HEK293 (cell line): ENCODE data around the gene TMEM9B.

ENCODE experiments used
- CTCF ChIP-seq: fragments of 450-650 bp; formaldehyde crosslinking; IDR thresholded peaks from 2 replicates; pipeline ENCODE4 v1.5.1; 2016; ENCODE audit warnings: missing biosample characterization, missing genetic modification characterization
- EGR2 ChIP-seq: fragments of 450-650 bp; formaldehyde crosslinking; IDR thresholded peaks from 2 replicates; pipeline ENCODE4 v1.5.1; 2016; ENCODE audit warnings: low read depth, missing biosample characterization, missing genetic modification characterization
- KLF8 ChIP-seq: fragments of 450-650 bp; formaldehyde crosslinking; IDR thresholded peaks from 2 replicates; pipeline ENCODE4 v1.5.1; 2016; ENCODE audit warnings: missing biosample characterization, missing genetic modification characterization
- KLF9 ChIP-seq: fragments of 450-650 bp; formaldehyde crosslinking; IDR thresholded peaks from 2 replicates; pipeline ENCODE4 v1.5.1; 2016; ENCODE audit warnings: missing biosample characterization, missing genetic modification characterization, low read depth
- OVOL3 ChIP-seq: fragments of 450-650 bp; formaldehyde crosslinking; IDR thresholded peaks from 2 replicates; pipeline ENCODE4 v1.5.1; 2016; ENCODE audit warnings: missing biosample characterization, missing genetic modification characterization
- PRDM6 ChIP-seq: fragments of 450-650 bp; formaldehyde crosslinking; IDR thresholded peaks from 2 replicates; pipeline ENCODE4 v1.5.1; 2017; ENCODE audit warnings: missing biosample characterization, missing genetic modification characterization
- REPIN1 ChIP-seq: fragments of 450-650 bp; formaldehyde crosslinking; IDR thresholded peaks from 2 replicates; pipeline ENCODE4 v1.5.1; 2017; ENCODE audit warnings: missing biosample characterization, missing genetic modification characterization, low read depth
- SCRT1 ChIP-seq: fragments of 450-650 bp; formaldehyde crosslinking; IDR thresholded peaks from 2 replicates; pipeline ENCODE4 v1.5.1; 2016; ENCODE audit warnings: missing biosample characterization, missing genetic modification characterization, borderline replicate concordance
- SETDB1 ChIP-seq: IDR thresholded peaks from one replicate; pipeline ENCODE4 v1.6.1; 2017; ENCODE audit warnings: mild to moderate bottlenecking, low read length, moderate library complexity, mixed read lengths; ENCODE audit not compliant: insufficient read length
- YY1 ChIP-seq: fragments of 450-650 bp; formaldehyde crosslinking; IDR thresholded peaks from 2 replicates; pipeline ENCODE4 v1.5.1; 2018; ENCODE audit warnings: missing biosample characterization, missing genetic modification characterization
- ZFP37 ChIP-seq: fragments of 450-650 bp; formaldehyde crosslinking; IDR thresholded peaks from 2 replicates; pipeline ENCODE4 v1.5.1; 2016; ENCODE audit warnings: missing biosample characterization, missing genetic modification characterization
- ZNF132 ChIP-seq: fragments of 450-650 bp; formaldehyde crosslinking; IDR thresholded peaks from 2 replicates; pipeline ENCODE4 v1.5.1; 2017; ENCODE audit warnings: missing biosample characterization, missing genetic modification characterization, borderline replicate concordance
- ZNF155 ChIP-seq: fragments of 450-650 bp; formaldehyde crosslinking; IDR thresholded peaks from 2 replicates; pipeline ENCODE4 v1.5.1; 2016; ENCODE audit warnings: missing biosample characterization, missing genetic modification characterization
- ZNF184 ChIP-seq: fragments of 450-650 bp; IDR thresholded peaks from 2 replicates; pipeline ENCODE4 v1.5.1; 2018; ENCODE audit warnings: missing biosample characterization, mild to moderate bottlenecking, missing genetic modification characterization
- ZNF2 ChIP-seq: fragments of 450-650 bp; formaldehyde crosslinking; IDR thresholded peaks from 2 replicates; pipeline ENCODE4 v1.5.1; 2016; ENCODE audit warnings: missing biosample characterization, missing genetic modification characterization
- ZNF202 ChIP-seq: fragments of 450-650 bp; formaldehyde crosslinking; IDR thresholded peaks from 2 replicates; pipeline ENCODE4 v1.5.1; 2016; ENCODE audit warnings: missing biosample characterization, missing genetic modification characterization, borderline replicate concordance
- ZNF223 ChIP-seq: fragments of 450-650 bp; formaldehyde crosslinking; IDR thresholded peaks from 2 replicates; pipeline ENCODE4 v1.5.1; 2016; ENCODE audit warnings: missing biosample characterization, missing genetic modification characterization
- ZNF266 ChIP-seq: fragments of 450-650 bp; formaldehyde crosslinking; IDR thresholded peaks from 2 replicates; pipeline ENCODE4 v1.5.1; 2016; ENCODE audit warnings: missing biosample characterization, missing genetic modification characterization, low read depth
- ZNF280D ChIP-seq: fragments of 450-650 bp; formaldehyde crosslinking; IDR thresholded peaks from 2 replicates; pipeline ENCODE4 v1.5.1; 2016; ENCODE audit warnings: missing biosample characterization, missing genetic modification characterization
- ZNF292 ChIP-seq: fragments of 450-650 bp; formaldehyde crosslinking; IDR thresholded peaks from 2 replicates; pipeline ENCODE4 v1.5.1; 2016; ENCODE audit warnings: low read depth, missing biosample characterization, missing genetic modification characterization, borderline replicate concordance
- ZNF341 ChIP-seq: fragments of 450-650 bp; formaldehyde crosslinking; IDR thresholded peaks from 2 replicates; pipeline ENCODE4; 2016; ENCODE audit warnings: low read depth, missing biosample characterization, missing genetic modification characterization
- ZNF391 ChIP-seq: fragments of 450-650 bp; formaldehyde crosslinking; IDR thresholded peaks from 2 replicates; pipeline ENCODE4 v1.5.1; 2016; ENCODE audit warnings: low read depth, missing biosample characterization, missing genetic modification characterization, borderline replicate concordance
- ZNF660 ChIP-seq: fragments of 450-650 bp; IDR thresholded peaks from 2 replicates; pipeline ENCODE4 v1.5.1; 2018; ENCODE audit warnings: missing biosample characterization, mild to moderate bottlenecking, missing genetic modification characterization
- ZNF777 ChIP-seq: fragments of 450-650 bp; formaldehyde crosslinking; IDR thresholded peaks from 2 replicates; pipeline ENCODE4 v1.5.1; 2017; ENCODE audit warnings: missing biosample characterization, missing genetic modification characterization, borderline replicate concordance
- ZNF843 ChIP-seq: fragments of 450-650 bp; formaldehyde crosslinking; IDR thresholded peaks from 2 replicates; pipeline ENCODE4 v1.5.1; 2016; ENCODE audit warnings: missing biosample characterization, missing genetic modification characterization
- ZSCAN30 ChIP-seq: fragments of 450-650 bp; IDR thresholded peaks from 2 replicates; pipeline ENCODE4 v1.5.1; 2018; ENCODE audit warnings: missing biosample characterization, mild to moderate bottlenecking, missing genetic modification characterization, moderate library complexity
- TF ChIP-seq, protein P1 (sequence below): fragments of 450-650 bp; formaldehyde crosslinking; IDR thresholded peaks from 2 replicates; pipeline ENCODE4 v1.5.1; 2016; ENCODE audit warnings: missing biosample characterization, missing genetic modification characterization
- TF ChIP-seq, protein P2 (sequence below): fragments of 450-650 bp; formaldehyde crosslinking; IDR thresholded peaks from 2 replicates; pipeline ENCODE4 v1.5.1; 2016; ENCODE audit warnings: missing biosample characterization, missing genetic modification characterization

Gene TMEM9B

GRCh38 chr11:8911029-8911823 lies 53.0 kb downstream of the TMEM9B start, which contains the start of gene AKIP1 (continued):
- TF ChIP-seq PRDM6 (tag by site-specific recombination) = no peak
- TF ChIP-seq EGR2 = no peak
- peak; percentile 84 for TF ChIP-seq ZNF777 (tag by site-specific recombination)
- peak; percentile 99 for TF ChIP-seq ZNF341 (tag by site-specific recombination)
- 0 out of 2 replicates have a peak, but pooled peaks have one; percentile 28 for TF ChIP-seq ZNF391 (tag by site-specific recombination)
- no peak for TF ChIP-seq SCRT1 (tag by site-specific recombination)
- TF ChIP-seq SETDB1 = no peak
- TF ChIP-seq ZNF843 (tag by site-specific recombination) = 0 out of 2 replicates have a peak, but pooled peaks have one; percentile 19
- peak; percentile 7; the same call in 1 of the 2 replicates for TF ChIP-seq CTCF (tag by site-specific recombination)
- no peak for TF ChIP-seq ZNF223 (tag by site-specific recombination)
- no peak for TF ChIP-seq ZNF280D
- TF ChIP-seq, protein P1, sequence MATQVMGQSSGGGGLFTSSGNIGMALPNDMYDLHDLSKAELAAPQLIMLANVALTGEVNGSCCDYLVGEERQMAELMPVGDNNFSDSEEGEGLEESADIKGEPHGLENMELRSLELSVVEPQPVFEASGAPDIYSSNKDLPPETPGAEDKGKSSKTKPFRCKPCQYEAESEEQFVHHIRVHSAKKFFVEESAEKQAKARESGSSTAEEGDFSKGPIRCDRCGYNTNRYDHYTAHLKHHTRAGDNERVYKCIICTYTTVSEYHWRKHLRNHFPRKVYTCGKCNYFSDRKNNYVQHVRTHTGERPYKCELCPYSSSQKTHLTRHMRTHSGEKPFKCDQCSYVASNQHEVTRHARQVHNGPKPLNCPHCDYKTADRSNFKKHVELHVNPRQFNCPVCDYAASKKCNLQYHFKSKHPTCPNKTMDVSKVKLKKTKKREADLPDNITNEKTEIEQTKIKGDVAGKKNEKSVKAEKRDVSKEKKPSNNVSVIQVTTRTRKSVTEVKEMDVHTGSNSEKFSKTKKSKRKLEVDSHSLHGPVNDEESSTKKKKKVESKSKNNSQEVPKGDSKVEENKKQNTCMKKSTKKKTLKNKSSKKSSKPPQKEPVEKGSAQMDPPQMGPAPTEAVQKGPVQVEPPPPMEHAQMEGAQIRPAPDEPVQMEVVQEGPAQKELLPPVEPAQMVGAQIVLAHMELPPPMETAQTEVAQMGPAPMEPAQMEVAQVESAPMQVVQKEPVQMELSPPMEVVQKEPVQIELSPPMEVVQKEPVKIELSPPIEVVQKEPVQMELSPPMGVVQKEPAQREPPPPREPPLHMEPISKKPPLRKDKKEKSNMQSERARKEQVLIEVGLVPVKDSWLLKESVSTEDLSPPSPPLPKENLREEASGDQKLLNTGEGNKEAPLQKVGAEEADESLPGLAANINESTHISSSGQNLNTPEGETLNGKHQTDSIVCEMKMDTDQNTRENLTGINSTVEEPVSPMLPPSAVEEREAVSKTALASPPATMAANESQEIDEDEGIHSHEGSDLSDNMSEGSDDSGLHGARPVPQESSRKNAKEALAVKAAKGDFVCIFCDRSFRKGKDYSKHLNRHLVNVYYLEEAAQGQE (tag by site-specific recombination) = peak; percentile 72
- TF ChIP-seq ZNF132 (tag by site-specific recombination) = no peak
- TF ChIP-seq, protein P2, sequence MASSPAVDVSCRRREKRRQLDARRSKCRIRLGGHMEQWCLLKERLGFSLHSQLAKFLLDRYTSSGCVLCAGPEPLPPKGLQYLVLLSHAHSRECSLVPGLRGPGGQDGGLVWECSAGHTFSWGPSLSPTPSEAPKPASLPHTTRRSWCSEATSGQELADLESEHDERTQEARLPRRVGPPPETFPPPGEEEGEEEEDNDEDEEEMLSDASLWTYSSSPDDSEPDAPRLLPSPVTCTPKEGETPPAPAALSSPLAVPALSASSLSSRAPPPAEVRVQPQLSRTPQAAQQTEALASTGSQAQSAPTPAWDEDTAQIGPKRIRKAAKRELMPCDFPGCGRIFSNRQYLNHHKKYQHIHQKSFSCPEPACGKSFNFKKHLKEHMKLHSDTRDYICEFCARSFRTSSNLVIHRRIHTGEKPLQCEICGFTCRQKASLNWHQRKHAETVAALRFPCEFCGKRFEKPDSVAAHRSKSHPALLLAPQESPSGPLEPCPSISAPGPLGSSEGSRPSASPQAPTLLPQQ (tag by site-specific recombination) = peak; percentile 15; the same call in 1 of the 2 replicates
- peak; percentile 62 for TF ChIP-seq KLF9 (tag by site-specific recombination)
- no peak for TF ChIP-seq ZNF660 (tag by site-specific recombination)
- no peak for TF ChIP-seq ZNF202 (tag by site-specific recombination)
- TF ChIP-seq ZFP37 (tag by site-specific recombination) = 0 out of 2 replicates have a peak, but pooled peaks have one; percentile 41
- no peak for TF ChIP-seq ZNF155
- TF ChIP-seq KLF8 (tag by site-specific recombination) = peak; percentile 52; the same call in 1 of the 2 replicates
- TF ChIP-seq ZSCAN30 (tag by site-specific recombination) = 0 out of 2 replicates have a peak, but pooled peaks have one; percentile 23
- TF ChIP-seq ZNF2 = peak; percentile 59; the same call in 1 of the 2 replicates
- no peak for TF ChIP-seq ZNF184 (tag by site-specific recombination)
- no peak for TF ChIP-seq REPIN1
- no peak for TF ChIP-seq ZNF266 (tag by site-specific recombination)
- TF ChIP-seq OVOL3 (tag by site-specific recombination) = peak; percentile 56; the same call in 1 of the 2 replicates
- TF ChIP-seq ZNF292 (tag by site-specific recombination) = no peak
- TF ChIP-seq YY1 = peak; percentile 71; the same call in 1 of the 2 replicates
